GM12878 (cell line): ENCODE data around the gene PRR35. TPM values are rescaled to one million over a fixed set of nuclear protein-coding genes. Genes with fewer than 3 reads are reported as not detected.

Experiments used
- ATAC-seq: fragments of 200-7000 bp; cut with Tn5 transposase; 3 replicates; pipeline ENCODE4 v1.9.1; 2020; ENCODE audit warnings: mild to moderate bottlenecking, moderate library complexity
- BruUV-seq: library from RNA; stranded (reverse); fragments of 400-500 nt; replicated peaks from 2 replicates; lab custom pipeline; 2021; lab: Mats Ljungman, UMichigan
- CTCF ChIA-PET: fragments of 300-600 bp; sonication (Branson Sonifier 250); formaldehyde crosslinking; extraction: SDS; loops from one replicate; lab custom pipeline; 2021; ENCODE audit warnings: inconsistent platforms; lab: Yijun Ruan, JAX
- POLR2A ChIA-PET: fragments of 350-600 bp; formaldehyde crosslinking; extraction: SDS; loops from one replicate; lab custom pipeline; 2021; ENCODE audit warnings: inconsistent platforms; lab: Charles Lee
- RAD21 ChIA-PET: fragments of 300-600 bp; sonication (Branson Sonifier 250); formaldehyde crosslinking; loops from one replicate; lab custom pipeline; 2023; ENCODE audit warnings: antibody characterized with exemption; ENCODE audit not compliant: unreplicated experiment; lab: Charles Lee
- SMC1A ChIA-PET: fragments of 300-600 bp; sonication (Branson Sonifier 250); formaldehyde crosslinking; loops from one replicate; lab custom pipeline; 2023; ENCODE audit not compliant: unreplicated experiment, uncharacterized antibody; lab: Charles Lee
- DNase-seq: peaks from one replicate; pipeline ENCODE4 v3.0.0-alpha.2; 2011; ENCODE audit warnings: low read depth, low spot score
- FAIRE-seq: peaks from 3 replicates; lab custom pipeline; 2011; peaks lifted over from hg19 to GRCh38; lab: Jason Lieb, UNC
- H2AFZ ChIP-seq: 2 replicates; pipeline ENCODE4 v1.6.0; 2011; ENCODE audit warnings: low read depth, low read length, control low read depth; ENCODE audit not compliant: control insufficient read depth
- H3K27ac ChIP-seq: 2 replicates; pipeline ENCODE4 v1.5.1; 2011; ENCODE audit warnings: control low read depth; ENCODE audit not compliant: control insufficient read depth, insufficient read depth
- H3K27me3 ChIP-seq, 2 experiments: replicated peaks in 1 of 2; 2 replicates each; pipeline versions ENCODE4 v1.6.0 to v1.6.1; 2011; ENCODE audit warnings: low read length in 1 of 2; ENCODE audit not compliant: control insufficient read depth in 2 of 2, insufficient read depth in 2 of 2
- H3K36me3 ChIP-seq, 2 experiments: 2 replicates each; pipeline ENCODE4 v1.5.1; 2011; ENCODE audit warnings: low read length in 1 of 2; ENCODE audit not compliant: control insufficient read depth in 2 of 2, insufficient read depth in 2 of 2
- H3K4me1 ChIP-seq: 2 replicates; pipeline ENCODE4 v1.6.1; 2011; ENCODE audit warnings: mild to moderate bottlenecking, low read length, moderate library complexity, mixed read lengths; ENCODE audit not compliant: control insufficient read depth, insufficient read depth
- H3K4me2 ChIP-seq: 2 replicates; pipeline ENCODE4 v1.6.0; 2011; ENCODE audit warnings: control low read depth; ENCODE audit not compliant: control insufficient read depth, insufficient read depth
- H3K4me3 ChIP-seq: fragments of 200-600 bp; sonication (generic); 2 replicates; pipeline ENCODE4 v1.5.1; 2016
- H3K79me2 ChIP-seq: 2 replicates; pipeline ENCODE4 v1.6.0; 2011; ENCODE audit warnings: low read length; ENCODE audit not compliant: control insufficient read depth, insufficient read depth
- H3K9ac ChIP-seq: 2 replicates; pipeline ENCODE4 v1.8.0; 2011; ENCODE audit warnings: low read length, control low read depth, mixed read lengths; ENCODE audit not compliant: control insufficient read depth, insufficient read depth
- H3K9me3 ChIP-seq: replicated peaks from 3 replicates; pipeline ENCODE4 v1.5.1; 2011; ENCODE audit warnings: mild to moderate bottlenecking, low read length; ENCODE audit not compliant: control insufficient read depth, insufficient read depth
- H4K20me1 ChIP-seq: 2 replicates; pipeline ENCODE4 v1.6.0; 2011; ENCODE audit not compliant: control insufficient read depth, insufficient read depth
- POLR2A ChIP-seq: IDR thresholded peaks from 2 replicates; pipeline ENCODE4 v1.6.1; 2011; ENCODE audit warnings: low read depth, mild to moderate bottlenecking, low read length
- POLR2AphosphoS5 ChIP-seq: IDR thresholded peaks from 2 replicates; pipeline ENCODE4 v1.6.1; 2011; ENCODE audit warnings: mild to moderate bottlenecking, low read length, inconsistent platforms
- TBL1XR1 ChIP-seq: IDR thresholded peaks from 2 replicates; pipeline ENCODE4 v1.6.1; 2012; ENCODE audit warnings: low read depth, low read length, improper control_type of control experiment
- ZBTB11 ChIP-seq: fragments of 450-650 bp; formaldehyde crosslinking; IDR thresholded peaks from 2 replicates; pipeline ENCODE4 v1.5.0; 2022; ENCODE audit warnings: mild to moderate bottlenecking, missing genetic modification characterization
- WGBS: methylation state at CpG from one replicate; pipeline ENCODE4 v1.1.6; 2016; ENCODE audit warnings: low lambda C conversion rate; ENCODE audit not compliant: insufficient replicate concordance, insufficient coverage; ENCODE audit errors: missing lambda C conversion rate; 5-methylcytosine and 5-hydroxymethylcytosine counted together
- in situ Hi-C: fragments of 300-500 bp; cut with MboI; formaldehyde crosslinking; loops from 9 replicates; pipeline ENCODE4 v1.14.3; 2018; ENCODE audit warnings: mixed read lengths
- intact Hi-C: fragments of 100-400 bp; cut with micrococcal nuclease; formaldehyde crosslinking; loops from one replicate; pipeline ENCODE4 v1.14.2; 2022; ENCODE audit not compliant: unreplicated experiment
- polyA plus RNA-seq, 11 experiments: library from polyadenylated mRNA; depleted of rRNA in 4 of 11; unstranded in 6 of 11; stranded (reverse) in 5 of 11; fragments of >200 nt; fragmentation: Nextera tagmentation in 4 of 11; fragmentation: Illumina TruSeq in 1 of 11; extraction: Ambion mirVana in 4 of 11; extraction: Trizol in 1 of 11; gene quantifications; 1 replicate in 1 of 11; 2 replicates in 10 of 11; pipeline versions ENCODE4 v1.2.1 to v1.2.3, GENCODE V29; 2011 to 2016; ENCODE audit warnings: inconsistent platforms in 2 of 11, missing spikeins in 2 of 11, low read depth in 1 of 11
- total RNA-seq, 4 experiments: library from RNA; depleted of rRNA in 3 of 4; stranded (reverse); fragments of >200 nt in 3 of 4; fragmentation: Illumina TruSeq in 1 of 4; extraction: Trizol in 1 of 4; gene quantifications; 2 replicates each; pipeline versions ENCODE4 v1.2.1 to v1.2.3, GENCODE V29; 2013 to 2021

Gene PRR35
- total and polyA plus RNA-seq, 10 of the 15 experiments (the other 5 are each of a cell fraction or from before 2014, with no cell fraction given): not detected

GRCh38 chr16:586645-587590 lies 26.7 kb downstream of the PRR35 start:
- in situ Hi-C loops: no loop called here
- DNase-seq: no peak
- POLR2A ChIA-PET: interaction anchor here (0.6 to 2.5 kb wide), 3 partner anchors 16 to 220 kb away, joined by 5 to 7 read pairs (median 6); partner anchors contain the start of gene NHLRC4

More at GRCh38 chr16:586645-587590, 26.7 kb downstream of the PRR35 start:
- CTCF ChIA-PET: interaction anchor here (1.8 kb wide), 1 partner anchor 8 kb away, joined by 5 read pairs; no protein-coding TSS in a partner anchor
- 94% methylated on average over 14 of the region's 14 CpGs for WGBS
- FAIRE-seq (no peak), ATAC-seq (no peak)
- intact Hi-C loops: no loop called here
- Histone ChIP-seq H3K4me1 (peaks cover 15% of the 10 kb centered on the region), H3K4me3 (peak overlapping the region; percentile 94; the same call in 1 of the 2 replicates), H3K79me2 (peaks cover 28% of the 10 kb centered on the region), H2AFZ (no peak overlapping the region), H3K4me2 (peak overlapping the region; percentile 70), H3K9ac (peak overlapping the region; percentile 46; the same call in 1 of the 2 replicates), H3K27me3 (no peaks in the 10 kb centered on the region), H3K9me3 (no peaks in the 10 kb centered on the region), H4K20me1 (no peaks in the 10 kb centered on the region), H3K27ac (no peak overlapping the region), H3K36me3 (no peaks in the 10 kb centered on the region)
- SMC1A ChIA-PET: no interaction called here
- no TSS peak for BruUV-seq
- RAD21 ChIA-PET: interaction anchor here (0.8 kb wide), 1 partner anchor 22 kb away, joined by 3 read pairs; no protein-coding TSS in a partner anchor
- TF ChIP-seq ZBTB11 (CRISPR knock-in tag) (no peak), TBL1XR1 (no peak), POLR2A (peak; percentile 59), POLR2AphosphoS5 (peak; percentile 49; the same call in 1 of the 2 replicates)
